Kidney (tissue), 14 donors: Measurements from ENCODE around the gene REXO5. TPM values are rescaled to one million over a fixed set of nuclear protein-coding genes. Genes with fewer than 3 reads are reported as not detected.

Experiments used
- DNase-seq, 5 donors: peaks; one replicate each; pipeline ENCODE4 v3.0.0-alpha.2; 2013 to 2020
- FAIRE-seq: peaks from 2 replicates; lab custom pipeline; 2012; peaks lifted over from hg19 to GRCh38; lab: Jason Lieb, UNC
- H3K27ac ChIP-seq, 2 donors: one replicate each; pipeline ENCODE4 v1.7.0; 2013; ENCODE audit warnings: low read depth in 2 of 2, low read length in 2 of 2, inconsistent platforms in 1 of 2
- H3K27me3 ChIP-seq: one replicate; pipeline ENCODE4 v1.7.1; 2013; ENCODE audit warnings: low read length, inconsistent platforms; ENCODE audit not compliant: control insufficient read depth, insufficient read depth
- H3K36me3 ChIP-seq, 3 donors: one replicate each; pipeline versions ENCODE4 v1.7.0 to v1.7.1; 2013; ENCODE audit warnings: low read length in 3 of 3, control low read depth in 1 of 3, inconsistent platforms in 1 of 3; ENCODE audit not compliant: insufficient read depth in 3 of 3, control insufficient read depth in 2 of 3
- H3K4me1 ChIP-seq, 3 donors: one replicate each; pipeline versions ENCODE4 v1.7.0 to v1.7.1; 2013; ENCODE audit warnings: low read length in 3 of 3, inconsistent platforms in 1 of 3, low read depth in 1 of 3; ENCODE audit not compliant: control insufficient read depth in 2 of 3, insufficient read depth in 2 of 3
- H3K4me3 ChIP-seq, 3 donors: one replicate each; pipeline versions ENCODE4 v1.7.0 to v1.8.1; 2013; ENCODE audit warnings: low read length in 3 of 3, control low read depth in 1 of 3, inconsistent platforms in 1 of 3
- H3K9ac ChIP-seq, 3 donors: one replicate each; pipeline versions ENCODE4 v1.7.0 to v1.7.1; 2013; ENCODE audit warnings: low read length in 3 of 3, control low read depth in 1 of 3, inconsistent platforms in 1 of 3
- H3K9me3 ChIP-seq, 3 donors: one replicate each; pipeline versions ENCODE4 v1.7.0 to v1.7.1; 2013; ENCODE audit warnings: low read length in 3 of 3, control low read depth in 1 of 3, inconsistent platforms in 1 of 3; ENCODE audit not compliant: control insufficient read depth in 2 of 3, insufficient read depth in 1 of 3
- intact Hi-C: fragments of 100-400 bp; cut with DNase I; formaldehyde crosslinking; loops from one replicate; pipeline ENCODE4 v1.11.1; 2022
- polyA plus RNA-seq: library from polyadenylated mRNA; stranded (reverse); fragments of 350-450 nt; fragmentation: Illumina TruSeq; extraction: RNeasy Lipid Tissue Mini Kit (QIAGEN cat#74804); gene quantifications from one replicate; pipeline ENCODE4 v1.2.3, GENCODE V29; 2014; ENCODE audit warnings: low read depth, low replicate concordance; ENCODE audit not compliant: insufficient read depth
- total RNA-seq: library from RNA; stranded (reverse); fragmentation: NEBNext Ultra II Directional; extraction: Animal tissue kit (Norgen Biotek cat#: 25700); gene quantifications from one replicate; pipeline ENCODE4 v1.2.1, GENCODE V29; 2021
- TF ChIP-seq, protein P1 (sequence below): IDR thresholded peaks from 3 replicates; pipeline ENCODE4 v1.5.1; 2012; ENCODE audit warnings: mild to moderate bottlenecking, moderate library complexity, borderline replicate concordance; ENCODE audit not compliant: insufficient read depth; ENCODE audit errors: extremely low read depth
- donor health status: control.
- donor health status: control.
- donor health status: control.
- donor health status: control.
- donor health status: control.
- donor health status: DM: yes; HTN: yes; CAD: no.
- donor health status: Normal renal cell carcinoma (clear cell type).

Gene REXO5
- total and polyA plus RNA-seq, 2 donors from 2014 or later = 1.6 to 2.1 TPM

DNA sequence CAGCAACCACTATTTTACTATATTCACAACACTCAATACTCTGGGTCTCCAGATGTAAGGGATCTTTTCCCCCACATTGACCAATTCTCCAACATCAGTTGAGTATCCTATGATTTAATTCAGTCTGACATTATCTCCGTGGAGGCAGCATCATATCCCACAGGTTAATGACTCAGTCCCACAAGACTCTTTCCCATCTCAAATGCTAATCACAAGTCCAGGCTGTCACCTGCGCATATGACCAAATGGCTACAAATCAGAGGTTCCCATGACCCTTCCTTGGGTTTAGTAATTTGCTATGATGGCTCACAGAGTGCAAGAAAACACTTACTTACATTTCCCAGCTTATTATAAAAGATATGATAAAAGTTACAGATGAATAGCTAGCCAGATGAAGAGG is 23.9 kb upstream of the REXO5 start:
- Histone ChIP-seq H3K4me3 (no peak overlapping the region), H3K36me3 (peaks cover 2 to 23% (median 4%) of the 10 kb centered on the region in 3 donors), H3K9me3 (no peaks in the 10 kb centered on the region), H3K27me3 (no peaks in the 10 kb centered on the region), H3K4me1 (no peaks in the 10 kb centered on the region), H3K9ac (no peak overlapping the region), H3K27ac (no peak overlapping the region)
- intact Hi-C loops = no loop called here
- no peak for DNase-seq
- TF ChIP-seq, protein P1, sequence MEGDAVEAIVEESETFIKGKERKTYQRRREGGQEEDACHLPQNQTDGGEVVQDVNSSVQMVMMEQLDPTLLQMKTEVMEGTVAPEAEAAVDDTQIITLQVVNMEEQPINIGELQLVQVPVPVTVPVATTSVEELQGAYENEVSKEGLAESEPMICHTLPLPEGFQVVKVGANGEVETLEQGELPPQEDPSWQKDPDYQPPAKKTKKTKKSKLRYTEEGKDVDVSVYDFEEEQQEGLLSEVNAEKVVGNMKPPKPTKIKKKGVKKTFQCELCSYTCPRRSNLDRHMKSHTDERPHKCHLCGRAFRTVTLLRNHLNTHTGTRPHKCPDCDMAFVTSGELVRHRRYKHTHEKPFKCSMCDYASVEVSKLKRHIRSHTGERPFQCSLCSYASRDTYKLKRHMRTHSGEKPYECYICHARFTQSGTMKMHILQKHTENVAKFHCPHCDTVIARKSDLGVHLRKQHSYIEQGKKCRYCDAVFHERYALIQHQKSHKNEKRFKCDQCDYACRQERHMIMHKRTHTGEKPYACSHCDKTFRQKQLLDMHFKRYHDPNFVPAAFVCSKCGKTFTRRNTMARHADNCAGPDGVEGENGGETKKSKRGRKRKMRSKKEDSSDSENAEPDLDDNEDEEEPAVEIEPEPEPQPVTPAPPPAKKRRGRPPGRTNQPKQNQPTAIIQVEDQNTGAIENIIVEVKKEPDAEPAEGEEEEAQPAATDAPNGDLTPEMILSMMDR = no peak
- no peak for FAIRE-seq

DNA sequence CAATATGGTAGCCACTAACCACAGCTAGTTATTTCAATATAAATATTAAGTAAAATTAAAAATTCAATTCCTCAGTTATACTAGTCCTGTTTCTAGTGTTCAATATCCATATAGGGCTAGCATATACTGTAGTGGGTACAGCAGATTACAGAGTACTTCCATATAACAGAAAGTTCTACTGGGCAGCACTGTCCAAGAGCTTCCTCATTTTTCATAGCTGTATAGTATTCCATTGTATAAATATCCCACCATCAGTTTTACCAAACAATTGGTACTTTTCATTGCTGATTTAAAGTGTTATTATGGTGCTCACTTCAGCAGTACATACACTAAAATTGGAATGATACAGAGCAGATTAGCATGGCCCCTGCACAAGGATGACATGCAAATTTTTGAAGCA is 22.1 kb upstream of the REXO5 start:
- H3K4me1 ChIP-seq = no peaks in the 10 kb centered on the region
- FAIRE-seq (no peak), DNase-seq (no peak)
- no peaks in the 10 kb centered on the region for H3K9me3 ChIP-seq
- TF ChIP-seq, protein P1 = no peak
- no peak overlapping the region for H3K9ac ChIP-seq
- intact Hi-C loops = no loop called here
- peaks cover 0 to 13% (median 2%) of the 10 kb centered on the region in 3 donors for H3K36me3 ChIP-seq
- no peak overlapping the region for H3K27ac ChIP-seq
- H3K4me3 ChIP-seq = no peak overlapping the region
- H3K27me3 ChIP-seq = no peaks in the 10 kb centered on the region

DNA sequence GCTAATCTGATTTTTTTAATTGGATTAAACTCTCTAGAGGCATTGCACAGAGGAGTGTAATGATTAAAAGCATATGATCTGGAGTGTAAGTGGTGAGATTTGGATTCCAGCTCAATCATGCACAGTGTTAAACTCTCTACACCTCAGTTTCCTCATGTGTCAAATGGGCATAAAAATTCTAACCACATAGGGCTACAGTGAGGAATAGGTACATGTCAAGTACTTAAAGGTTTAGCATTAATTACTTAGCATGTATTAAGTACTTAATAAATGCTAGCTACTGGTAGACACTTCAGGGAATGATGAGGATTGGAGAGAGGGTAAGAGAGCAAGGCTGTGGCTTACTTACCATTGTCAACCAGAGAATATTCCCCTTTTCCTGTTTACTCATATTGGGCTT is 17.2 kb upstream of the REXO5 start:
- Histone ChIP-seq H3K4me3 (no peak overlapping the region), H3K36me3 (peaks cover 0 to 5% (median 0%) of the 10 kb centered on the region in 3 donors), H3K27me3 (no peaks in the 10 kb centered on the region), H3K27ac (no peak overlapping the region), H3K4me1 (no peaks in the 10 kb centered on the region), H3K9me3 (no peaks in the 10 kb centered on the region), H3K9ac (no peak overlapping the region)
- intact Hi-C loops = no loop called here
- TF ChIP-seq, protein P1 = no peak
- DNase-seq = no peak
- no peak for FAIRE-seq
